Measurements from ENCODE around the gene YIPF3. TPM values are rescaled to one million over a fixed set of nuclear protein-coding genes. Genes with fewer than 3 reads are reported as not detected.

The YIPF3 gene
- total and polyA plus RNA-seq, 9 of the 15 experiments (the other 6 are each of a cell fraction or from before 2014, with no cell fraction given) = 27.5 to 75.3 (median 57.6) TPM

DNA sequence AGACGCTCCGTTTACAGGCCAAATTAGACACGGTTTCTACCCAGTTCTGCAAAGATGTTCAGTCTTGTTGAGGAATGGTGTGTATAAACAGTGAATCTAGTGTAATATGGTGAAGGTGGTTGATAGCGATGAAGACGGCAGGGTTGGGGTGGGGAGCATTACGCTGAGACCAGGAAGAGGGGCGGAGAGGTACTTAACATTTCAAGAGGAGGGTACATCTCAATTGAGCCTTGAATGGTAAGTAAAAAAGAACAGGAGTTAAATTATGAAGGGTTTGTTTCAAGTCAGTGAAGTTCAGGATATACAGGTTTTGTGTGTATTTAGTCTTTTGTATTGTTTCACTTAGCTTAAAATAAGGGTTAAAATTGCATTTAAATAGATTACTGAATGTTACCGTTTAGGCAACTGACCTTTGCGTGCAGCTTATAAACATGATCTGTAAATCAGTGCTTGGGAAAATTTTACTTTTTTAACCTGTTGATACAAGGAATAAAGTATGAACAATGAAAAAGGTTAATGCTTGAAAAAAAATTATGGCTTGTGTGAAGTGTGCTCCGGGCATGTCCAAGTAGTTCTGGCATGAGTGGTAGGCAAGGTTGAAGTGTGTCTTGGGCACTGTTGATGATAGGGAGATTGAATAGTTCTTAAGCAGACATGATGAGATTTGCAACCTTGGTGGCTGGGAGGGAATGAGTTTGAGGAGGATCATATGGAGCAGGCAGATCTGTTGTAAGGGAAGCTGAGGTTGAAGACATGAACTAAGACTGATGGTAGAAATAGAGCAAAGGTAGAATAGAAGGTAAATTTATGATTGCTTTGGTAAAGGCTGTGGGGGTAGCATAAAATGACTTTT is 1.0 kb upstream of the YIPF3 start (continued):
- no peak for TF ChIP-seq MAFK (IDR thresholded peaks at IDR 0.05; ENCODE audit: low read length)
- no peak for TF ChIP-seq KLF10 (CRISPR knock-in tag; IDR thresholded peaks at IDR 0.05)
- TF ChIP-seq, protein P1, sequence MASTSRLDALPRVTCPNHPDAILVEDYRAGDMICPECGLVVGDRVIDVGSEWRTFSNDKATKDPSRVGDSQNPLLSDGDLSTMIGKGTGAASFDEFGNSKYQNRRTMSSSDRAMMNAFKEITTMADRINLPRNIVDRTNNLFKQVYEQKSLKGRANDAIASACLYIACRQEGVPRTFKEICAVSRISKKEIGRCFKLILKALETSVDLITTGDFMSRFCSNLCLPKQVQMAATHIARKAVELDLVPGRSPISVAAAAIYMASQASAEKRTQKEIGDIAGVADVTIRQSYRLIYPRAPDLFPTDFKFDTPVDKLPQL (IDR thresholded peaks at IDR 0.05; ENCODE audit: extremely low read depth, insufficient read length) = no peak
- TF ChIP-seq ARNT (IDR thresholded peaks at IDR 0.05) = no peak
- no peak for TF ChIP-seq CXXC5 (CRISPR knock-in tag; IDR thresholded peaks at IDR 0.05)
- no peak for TF ChIP-seq JUND (IDR thresholded peaks at IDR 0.05; ENCODE audit: borderline replicate concordance, low read depth, low read length)
- TF ChIP-seq JUND (tag; IDR thresholded peaks at IDR 0.05; ENCODE audit: borderline replicate concordance, low read depth, low read length) = no peak
- no peak for TF ChIP-seq CC2D1A (IDR thresholded peaks at IDR 0.05)
- TF ChIP-seq ZNF24 (IDR thresholded peaks at IDR 0.05) = no peak
- TF ChIP-seq ZBTB17 (CRISPR knock-in tag; IDR thresholded peaks at IDR 0.05) = no peak
- TF ChIP-seq ZNF175 (CRISPR knock-in tag; IDR thresholded peaks at IDR 0.05; ENCODE audit: low read depth) = no peak
- TF ChIP-seq BDP1 (IDR thresholded peaks at IDR 0.05; ENCODE audit: insufficient read depth, insufficient read length) = no peak
- TF ChIP-seq MAZ (CRISPR knock-in tag; conservative IDR thresholded peaks at IDR 0.05 in 1 of 2, IDR thresholded peaks at IDR 0.05 in 1 of 2) = 0 out of 4 replicates have a peak, but pooled peaks of 1 of the 2 experiments have one; percentile 11
- no peak for TF ChIP-seq RFX5 (IDR thresholded peaks at IDR 0.05; ENCODE audit: low read depth, low read length)
- no peak for TF ChIP-seq TCF7 (IDR thresholded peaks at IDR 0.05; ENCODE audit: borderline replicate concordance)
- TF ChIP-seq TAF1 (IDR thresholded peaks at IDR 0.05; ENCODE audit: control insufficient read depth, extremely low read depth, insufficient read depth, low read length, severe bottlenecking) = no peak
- TF ChIP-seq, protein P2, sequence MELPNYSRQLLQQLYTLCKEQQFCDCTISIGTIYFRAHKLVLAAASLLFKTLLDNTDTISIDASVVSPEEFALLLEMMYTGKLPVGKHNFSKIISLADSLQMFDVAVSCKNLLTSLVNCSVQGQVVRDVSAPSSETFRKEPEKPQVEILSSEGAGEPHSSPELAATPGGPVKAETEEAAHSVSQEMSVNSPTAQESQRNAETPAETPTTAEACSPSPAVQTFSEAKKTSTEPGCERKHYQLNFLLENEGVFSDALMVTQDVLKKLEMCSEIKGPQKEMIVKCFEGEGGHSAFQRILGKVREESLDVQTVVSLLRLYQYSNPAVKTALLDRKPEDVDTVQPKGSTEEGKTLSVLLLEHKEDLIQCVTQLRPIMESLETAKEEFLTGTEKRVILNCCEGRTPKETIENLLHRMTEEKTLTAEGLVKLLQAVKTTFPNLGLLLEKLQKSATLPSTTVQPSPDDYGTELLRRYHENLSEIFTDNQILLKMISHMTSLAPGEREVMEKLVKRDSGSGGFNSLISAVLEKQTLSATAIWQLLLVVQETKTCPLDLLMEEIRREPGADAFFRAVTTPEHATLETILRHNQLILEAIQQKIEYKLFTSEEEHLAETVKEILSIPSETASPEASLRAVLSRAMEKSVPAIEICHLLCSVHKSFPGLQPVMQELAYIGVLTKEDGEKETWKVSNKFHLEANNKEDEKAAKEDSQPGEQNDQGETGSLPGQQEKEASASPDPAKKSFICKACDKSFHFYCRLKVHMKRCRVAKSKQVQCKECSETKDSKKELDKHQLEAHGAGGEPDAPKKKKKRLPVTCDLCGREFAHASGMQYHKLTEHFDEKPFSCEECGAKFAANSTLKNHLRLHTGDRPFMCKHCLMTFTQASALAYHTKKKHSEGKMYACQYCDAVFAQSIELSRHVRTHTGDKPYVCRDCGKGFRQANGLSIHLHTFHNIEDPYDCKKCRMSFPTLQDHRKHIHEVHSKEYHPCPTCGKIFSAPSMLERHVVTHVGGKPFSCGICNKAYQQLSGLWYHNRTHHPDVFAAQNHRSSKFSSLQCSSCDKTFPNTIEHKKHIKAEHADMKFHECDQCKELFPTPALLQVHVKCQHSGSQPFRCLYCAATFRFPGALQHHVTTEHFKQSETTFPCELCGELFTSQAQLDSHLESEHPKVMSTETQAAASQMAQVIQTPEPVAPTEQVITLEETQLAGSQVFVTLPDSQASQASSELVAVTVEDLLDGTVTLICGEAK (IDR thresholded peaks at IDR 0.05) = no peak; the same call in 1 of the 2 replicates
- TF ChIP-seq, protein P2 (CRISPR knock-in tag; IDR thresholded peaks at IDR 0.05) = no peak
- no peak for TF ChIP-seq SMAD3 (CRISPR knock-in tag; conservative IDR thresholded peaks at IDR 0.05)
- no peak for TF ChIP-seq C11orf30 (IDR thresholded peaks at IDR 0.05; ENCODE audit: low read depth)
- TF ChIP-seq MTA2 (IDR thresholded peaks at IDR 0.05; ENCODE audit: low read depth) = no peak
